SK-N-SH (cell line): ENCODE data around the gene ABCB4. TPM values are rescaled to one million over a fixed set of nuclear protein-coding genes. Genes with fewer than 3 reads are reported as not detected.
A peak's percentile ranks its signal among the peaks of the same experiment; 100 is the strongest.

Experiments used
- CTCF ChIA-PET: fragments of 300-600, 350-600 bp; formaldehyde crosslinking; extraction: SDS; loops from one replicate; lab custom pipeline; 2021; lab: Yijun Ruan, JAX
- POLR2A ChIA-PET: fragments of 350-600 bp; sonication (Branson Sonifier 250); formaldehyde crosslinking; extraction: SDS; loops from one replicate; lab custom pipeline; 2020; ENCODE audit warnings: antibody characterized with exemption, inconsistent platforms; lab: Yijun Ruan, JAX
- DNase-seq: peaks from one replicate; pipeline ENCODE4 v3.0.0; 2012
- H2AFZ ChIP-seq: fragments of 200-600 bp; sonication (generic); 2 replicates; pipeline ENCODE4 v1.8.1; 2016; ENCODE audit warnings: antibody characterized with exemption, mild to moderate bottlenecking, low read depth
- H3F3A ChIP-seq: fragments of 200-600 bp; sonication (generic); replicated peaks from 2 replicates; pipeline ENCODE3; 2016; ENCODE audit warnings: antibody characterized with exemption, mild to moderate bottlenecking; ENCODE audit not compliant: insufficient read depth
- H3K27ac ChIP-seq, 2 experiments: fragments of 200-500 bp in 1 of 2; fragments of 200-600 bp in 1 of 2; sonication (Bioruptor generic) in 1 of 2; sonication (generic), shearing (Covaris generic) in 1 of 2; 2 replicates each; pipeline versions ENCODE4 v1.5.1 to v1.6.1; 2014 to 2016; ENCODE audit warnings: low read depth in 2 of 2, inconsistent platforms in 1 of 2, low read length in 1 of 2, mild to moderate bottlenecking in 1 of 2, mixed read lengths in 1 of 2
- H3K27me3 ChIP-seq: fragments of 200-600 bp; sonication (generic), shearing (Covaris generic); 2 replicates; pipeline ENCODE4 v1.6.1; 2016; ENCODE audit warnings: mixed run types; ENCODE audit not compliant: insufficient read depth
- H3K36me3 ChIP-seq, 2 experiments: fragments of 200-500 bp in 1 of 2; fragments of 200-600 bp in 1 of 2; sonication (Bioruptor generic) in 1 of 2; sonication (generic) in 1 of 2; replicated peaks in 1 of 2; 2 replicates each; pipeline versions ENCODE3 to v1.5.1; 2014 to 2016; ENCODE audit warnings: low read length in 1 of 2, mild to moderate bottlenecking in 1 of 2; ENCODE audit not compliant: insufficient read depth in 2 of 2, control insufficient read depth in 1 of 2
- H3K4me1 ChIP-seq, 2 experiments: fragments of 200-500 bp in 1 of 2; fragments of 200-600 bp in 1 of 2; sonication (Bioruptor generic) in 1 of 2; sonication (generic), shearing (Covaris generic) in 1 of 2; 2 replicates each; pipeline versions ENCODE4 v1.5.1 to v1.6.1; 2014 to 2016; ENCODE audit warnings: low read depth in 1 of 2, low read length in 1 of 2, mixed run types in 1 of 2; ENCODE audit not compliant: insufficient read depth in 2 of 2, control insufficient read depth in 1 of 2
- H3K4me2 ChIP-seq: fragments of 200-600 bp; sonication (generic), shearing (Covaris generic); 2 replicates; pipeline ENCODE4 v1.6.1; 2017; ENCODE audit warnings: mixed run types
- H3K4me3 ChIP-seq, 2 experiments: fragments of 200-500 bp in 1 of 2; fragments of 200-600 bp in 1 of 2; sonication (Bioruptor generic) in 1 of 2; sonication (generic), shearing (Covaris generic) in 1 of 2; 2 replicates each; pipeline versions ENCODE4 v1.5.1 to v1.8.1; 2014 to 2016; ENCODE audit warnings: low read depth in 2 of 2, inconsistent platforms in 1 of 2, low read length in 1 of 2, mild to moderate bottlenecking in 1 of 2, mixed read lengths in 1 of 2, moderate library complexity in 1 of 2
- H3K79me2 ChIP-seq: fragments of 200-600 bp; sonication (generic); 2 replicates; pipeline ENCODE4 v1.8.1; 2017; ENCODE audit warnings: mild to moderate bottlenecking; ENCODE audit not compliant: insufficient read depth
- H3K9ac ChIP-seq: fragments of 200-600 bp; sonication (generic); 2 replicates; pipeline ENCODE4 v1.6.1; 2017; ENCODE audit warnings: mixed run types
- H3K9me2 ChIP-seq: fragments of 200-600 bp; sonication (generic); 2 replicates; pipeline ENCODE4 v1.6.1; 2017; ENCODE audit warnings: mixed run types
- H3K9me3 ChIP-seq: fragments of 200-600 bp; sonication (generic); 2 replicates; pipeline ENCODE4 v1.6.1; 2017; ENCODE audit warnings: mixed run types, mild to moderate bottlenecking, moderate library complexity
- H4K20me1 ChIP-seq: fragments of 200-600 bp; sonication (generic); 2 replicates; pipeline ENCODE4 v1.6.1; 2017; ENCODE audit warnings: mild to moderate bottlenecking, mixed run types; ENCODE audit not compliant: insufficient read depth
- EZH2phosphoT487 ChIP-seq: fragments of 200-600 bp; sonication (generic); IDR thresholded peaks from 2 replicates; pipeline ENCODE4 v1.6.1; 2017; ENCODE audit warnings: low read depth, mixed run types, mild to moderate bottlenecking, antibody characterized with exemption, moderate library complexity, borderline replicate concordance
- JUND ChIP-seq: IDR thresholded peaks from 2 replicates; pipeline ENCODE4 v1.4.0; 2012
- MAX ChIP-seq: IDR thresholded peaks from 2 replicates; pipeline ENCODE4 v1.4.0; 2012; ENCODE audit warnings: low read depth
- PBX3 ChIP-seq: IDR thresholded peaks from 2 replicates; pipeline ENCODE4; 2012
- POLR2AphosphoS5 ChIP-seq: IDR thresholded peaks from 2 replicates; pipeline ENCODE4 v1.6.1; 2012; ENCODE audit warnings: low read depth, low read length
- USF1 ChIP-seq: IDR thresholded peaks from 2 replicates; pipeline ENCODE4 v1.4.0; 2012; ENCODE audit warnings: low read depth, borderline replicate concordance
- YY1 ChIP-seq: IDR thresholded peaks from 2 replicates; pipeline ENCODE4 v1.4.0; 2012; ENCODE audit warnings: low read depth, mild to moderate bottlenecking
- ZBTB33 ChIP-seq: IDR thresholded peaks from 2 replicates; pipeline ENCODE4 v1.4.0; 2012; ENCODE audit warnings: low read depth, borderline replicate concordance
- WGBS: methylation state at CpG from one replicate; pipeline ENCODE4 v1.1.6; 2017; ENCODE audit warnings: low lambda C conversion rate; 5-methylcytosine and 5-hydroxymethylcytosine counted together
- polyA plus RNA-seq, 3 experiments: library from polyadenylated mRNA; depleted of rRNA; stranded (reverse); fragments of >200 nt; gene quantifications; 2 replicates each; pipeline ENCODE4 v1.2.3, GENCODE V29; 2012

ABCB4 gene
- polyA plus RNA-seq, 1 of the 3 experiments (the other 2 are of a cell fraction): 0.18 TPM

DNA sequence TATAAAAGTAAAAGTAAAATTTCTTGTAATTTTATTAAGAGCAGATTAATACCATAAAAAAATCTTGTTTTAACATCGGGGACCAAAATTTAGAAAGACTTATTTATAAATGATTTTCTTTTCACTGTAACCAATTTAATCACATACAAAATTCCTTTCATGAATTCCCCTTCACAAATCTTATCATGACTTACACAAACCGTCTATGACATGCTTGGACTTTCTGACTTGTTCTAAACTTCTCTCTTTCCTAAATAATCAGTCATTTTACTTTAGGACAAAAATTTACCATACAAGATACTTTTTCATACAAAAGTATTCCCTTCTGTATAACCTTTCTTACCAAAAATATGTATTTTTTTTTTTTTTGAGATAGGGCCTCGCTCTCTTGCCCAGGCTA is 120.7 kb downstream of the ABCB4 start:
- Histone ChIP-seq H3K27ac (no peak overlapping the region), H3K4me2 (no peak overlapping the region), H2AFZ (no peak overlapping the region), H3F3A (peaks cover 10% of the 10 kb centered on the region), H3K9ac (no peak overlapping the region), H3K4me3 (no peak overlapping the region), H3K4me1 (peaks cover 0 to 4% of the 10 kb centered on the region in 2 experiments; a peak in 1 of 4 replicates), H4K20me1 (no peaks in the 10 kb centered on the region), H3K36me3 (peaks cover 30 to 78% of the 10 kb centered on the region in 2 experiments)
- WGBS: 69% methylated on average over 3 of the region's 3 CpGs
- POLR2A ChIA-PET: no interaction called here
- CTCF ChIA-PET: interaction anchor here (0.8 to 1.5 kb wide), 2 partner anchors 8 to 42 kb away, joined by 3 to 4 read pairs; no protein-coding TSS in a partner anchor
- DNase-seq: no peak
- TF ChIP-seq PBX3 (no peak), MAX (no peak), JUND (no peak), USF1 (0 out of 2 replicates have a peak, but pooled peaks have one; percentile 23), ZBTB33 (no peak), EZH2phosphoT487 (no peak), POLR2AphosphoS5 (no peak), YY1 (peak; percentile 37; the same call in 1 of the 2 replicates)
- TF ChIP-seq, all 33 proteins: peak for 2
- Histone ChIP-seq H3K27me3 (no peaks in the 10 kb centered on the region), H3K9me3 (peaks cover 15% of the 10 kb centered on the region), H3K79me2 (no peaks in the 10 kb centered on the region), H3K9me2 (no peaks in the 10 kb centered on the region)

Other genes starting within 250 kb of the ABCB4 start
- 7.9 and 11.2 TPM in 2 replicates for gene CROT, start 130.0 kb downstream of the ABCB4 start, polyA plus RNA-seq (2012; rRNA removed)
- gene ABCB1, start 125.2 kb upstream of the ABCB4 start, polyA plus RNA-seq (2012; rRNA removed): 2.0 and 5.3 TPM in 2 replicates
- gene RUNDC3B, start 152.7 kb upstream of the ABCB4 start, polyA plus RNA-seq (2012; rRNA removed): 0.05 and 0.10 TPM in 2 replicates